Stimulated activated CD4-positive, alpha-beta T cell treated with anti-CD3 and anti-CD28 coated beads, Interleukin-15, amount 100 ng/mL, for 1 hour (primary cell): ENCODE results near the gene SNX9.

Experiments
- DNase-seq, 2 donors: peaks; one replicate each; pipeline ENCODE4 v3.0.0-alpha.2; 2020; ENCODE audit warnings: low read depth in 1 of 2, low spot score in 1 of 2

Gene SNX9

GRCh38 chr6:157800420-157801237 lies 22.4 kb upstream of the SNX9 start:
- no peak for DNase-seq

- no peak for DNase-seq
Observed at GRCh38 chr6:157804448-157805327, 18.4 kb upstream of the SNX9 start.

GRCh38 chr6:157806131-157806855 lies 16.8 kb upstream of the SNX9 start:
- no peak for DNase-seq

- DNase-seq, result no peak
Observed at GRCh38 chr6:157806856-157807215, 16.2 kb upstream of the SNX9 start.

- no peak for DNase-seq
Observed at GRCh38 chr6:157808405-157808950, 14.6 kb upstream of the SNX9 start.

- no peak for DNase-seq
Observed at GRCh38 chr6:157809613-157810012, 13.4 kb upstream of the SNX9 start.

- DNase-seq, result no peak
Observed at GRCh38 chr6:157811137-157811475, 11.9 kb upstream of the SNX9 start.

GRCh38 chr6:157811476-157812173 lies 11.4 kb upstream of the SNX9 start:
- no peak for DNase-seq

GRCh38 chr6:157812425-157813171 lies 10.4 kb upstream of the SNX9 start:
- no peak for DNase-seq

- no peak for DNase-seq
Observed at GRCh38 chr6:157813191-157813590, 9.9 kb upstream of the SNX9 start.

GRCh38 chr6:157813750-157814455 lies 9.1 kb upstream of the SNX9 start:
- no peak for DNase-seq

GRCh38 chr6:157814883-157815282 lies 8.2 kb upstream of the SNX9 start:
- no peak for DNase-seq

- no peak for DNase-seq
Observed at GRCh38 chr6:157821342-157822033, 1.6 kb upstream of the SNX9 start.

- peak in 1 of 2 donors; percentile 31 for DNase-seq
Observed at GRCh38 chr6:157822245-157823000, 623 bp upstream of the SNX9 start.

- DNase-seq, result peak; percentile 27 to 44
Observed at GRCh38 chr6:157823528-157824370, 703 bp downstream of the SNX9 start.

GRCh38 chr6:157825243-157825904 lies 2.3 kb downstream of the SNX9 start:
- DNase-seq, result no peak
